ENCODE data around the gene ANP32A. TPM values are rescaled to one million over a fixed set of nuclear protein-coding genes. Genes with fewer than 3 reads are reported as not detected.
"Not testable (repeated sequence)": the region's sequence is repeated elsewhere in the genome, so short reads cannot be mapped to it uniquely, and the experiment has no call there.

ANP32A gene
- 201 TPM for polyA plus RNA-seq
- long read RNA-seq, donor 1, transcript ANP32A-203 (7 exons, 2,440 nt): minor isoform, 22 of 52 reads
- long read RNA-seq, donor 1, transcript ANP32A-208 (3 exons, 707 nt): major isoform, 27 of 52 reads
- long read RNA-seq, donor 1, partial matches to known transcripts: 0 of 52 reads
- long read RNA-seq, donor 1, other reads (novel, unspliced or antisense): 0 of 52 reads
- long read RNA-seq, donor 2, transcript ANP32A-207 (2 exons, 2,015 nt): minor isoform, 5 of 134 reads
- long read RNA-seq, donor 2, transcript ANP32A-208 (3 exons, 707 nt): minor isoform, 36 of 134 reads
- long read RNA-seq, donor 2, transcript ANP32A-203 (7 exons, 2,440 nt): major isoform, 69 of 134 reads
- long read RNA-seq, donor 2, partial matches to known transcripts: 18 of 134 reads
- long read RNA-seq, donor 2, other reads (novel, unspliced or antisense): 6 of 134 reads
- long read RNA-seq, donor 3: 0 reads
- long read RNA-seq, donor 4, transcript ANP32A-208 (3 exons, 707 nt): major isoform, 7 of 14 reads
- long read RNA-seq, donor 4, transcript ANP32A-203 (7 exons, 2,440 nt): major isoform, 7 of 14 reads
- long read RNA-seq, donor 4, partial matches to known transcripts: 0 of 14 reads
- long read RNA-seq, donor 4, other reads (novel, unspliced or antisense): 0 of 14 reads
- long read RNA-seq, donor 5, transcript ANP32A-208 (3 exons, 707 nt): minor isoform, 16 of 48 reads
- long read RNA-seq, donor 5, transcript ANP32A-203 (7 exons, 2,440 nt): major isoform, 32 of 48 reads
- long read RNA-seq, donor 5, partial matches to known transcripts: 0 of 48 reads
- long read RNA-seq, donor 5, other reads (novel, unspliced or antisense): 0 of 48 reads
- long read RNA-seq, donor 6, transcript ANP32A-208 (3 exons, 707 nt): minor isoform, 30 of 125 reads
- long read RNA-seq, donor 6, transcript ANP32A-203 (7 exons, 2,440 nt): major isoform, 56 of 125 reads
- long read RNA-seq, donor 6, partial matches to known transcripts: 37 of 125 reads
- long read RNA-seq, donor 6, other reads (novel, unspliced or antisense): 0 of 125 reads
- long read RNA-seq, donor 7, transcript ANP32A-208 (3 exons, 707 nt): minor isoform, 13 of 39 reads
- long read RNA-seq, donor 7, transcript ANP32A-203 (7 exons, 2,440 nt): major isoform, 20 of 39 reads
- long read RNA-seq, donor 7, partial matches to known transcripts: 5 of 39 reads
- long read RNA-seq, donor 7, other reads (novel, unspliced or antisense): 0 of 39 reads
- long read RNA-seq, donor 8, transcript ANP32A-208 (3 exons, 707 nt): minor isoform, 46 of 199 reads
- long read RNA-seq, donor 8, transcript ANP32A-203 (7 exons, 2,440 nt): major isoform, 80 of 199 reads
- long read RNA-seq, donor 8, partial matches to known transcripts: 60 of 199 reads
- long read RNA-seq, donor 8, other reads (novel, unspliced or antisense): 8 of 199 reads
- long read RNA-seq, donor 9, transcript ANP32A-203 (7 exons, 2,440 nt): major isoform, 48 of 124 reads
- long read RNA-seq, donor 9, transcript ANP32A-208 (3 exons, 707 nt): minor isoform, 35 of 124 reads
- long read RNA-seq, donor 9, partial matches to known transcripts: 34 of 124 reads
- long read RNA-seq, donor 9, other reads (novel, unspliced or antisense): 0 of 124 reads
- long read RNA-seq, donor 10, transcript ANP32A-203 (7 exons, 2,440 nt): major isoform, 75 of 133 reads
- long read RNA-seq, donor 10, transcript ANP32A-208 (3 exons, 707 nt): minor isoform, 14 of 133 reads
- long read RNA-seq, donor 10, partial matches to known transcripts: 41 of 133 reads
- long read RNA-seq, donor 10, other reads (novel, unspliced or antisense): 0 of 133 reads
- long read RNA-seq, donor 11, transcript ANP32A-208 (3 exons, 707 nt): minor isoform, 11 of 80 reads
- long read RNA-seq, donor 11, transcript ANP32A-203 (7 exons, 2,440 nt): major isoform, 49 of 80 reads
- long read RNA-seq, donor 11, partial matches to known transcripts: 17 of 80 reads
- long read RNA-seq, donor 11, other reads (novel, unspliced or antisense): 0 of 80 reads

GRCh38 chr15:68820295-68821189, at the start of gene ANP32A:
TSS of gene ANP32A (minus strand) at chr15:68820895. CDS start at chr15:68820751, 144 bp downstream.
- Histone ChIP-seq H3K27ac (ENCODE audit: low read length) (peak within 1 kb of the TSS; percentile 97), H3K36me3 (ENCODE audit: control insufficient read depth, insufficient read depth, low read length) (no peaks in the 10 kb centered on the region), H3K4me3 (ENCODE audit: low read length) (peak within 1 kb of the TSS; percentile 89), H3K4me1 (ENCODE audit: control insufficient read depth, insufficient read depth, low read length) (peaks cover 13% of the 10 kb centered on the region), H3K27me3 (ENCODE audit: control insufficient read depth, insufficient read depth, low read length) (no peaks in the 10 kb centered on the region), H3K9me3 (ENCODE audit: control insufficient read depth, low read depth, low read length) (no peaks in the 10 kb centered on the region)
- DNase-seq: peak; percentile 94 to 98
- no CpG with 5 or more reads among the region's 81 CpGs for WGBS (ENCODE audit: insufficient coverage, low lambda C conversion rate)

GRCh38 chr15:68868296-68868695, 47.6 kb upstream of the ANP32A start:
- WGBS (ENCODE audit: insufficient coverage, low lambda C conversion rate): no CpG with 5 or more reads among the region's 2 CpGs
- peaks cover 11% of the 10 kb centered on the region for H3K27me3 ChIP-seq (ENCODE audit: control insufficient read depth, insufficient read depth, low read length)
- no peaks in the 10 kb centered on the region for H3K9me3 ChIP-seq (ENCODE audit: control insufficient read depth, low read depth, low read length)
- H3K36me3 ChIP-seq (ENCODE audit: control insufficient read depth, insufficient read depth, low read length): no peaks in the 10 kb centered on the region
- H3K4me3 ChIP-seq (ENCODE audit: low read length): no peak overlapping the region
- DNase-seq: no peak
- no peak overlapping the region for H3K27ac ChIP-seq (ENCODE audit: low read length)
- H3K4me1 ChIP-seq (ENCODE audit: control insufficient read depth, insufficient read depth, low read length): no peaks in the 10 kb centered on the region

- peaks cover 13% of the 10 kb centered on the region for H3K9me3 ChIP-seq (ENCODE audit: control insufficient read depth, low read depth, low read length)
- H3K27ac ChIP-seq (ENCODE audit: low read length): no peak overlapping the region
- H3K4me3 ChIP-seq (ENCODE audit: low read length): no peak overlapping the region
- DNase-seq: no peak
- H3K36me3 ChIP-seq (ENCODE audit: control insufficient read depth, insufficient read depth, low read length): no peaks in the 10 kb centered on the region
- H3K4me1 ChIP-seq (ENCODE audit: control insufficient read depth, insufficient read depth, low read length): no peaks in the 10 kb centered on the region
- no peaks in the 10 kb centered on the region for H3K27me3 ChIP-seq (ENCODE audit: control insufficient read depth, insufficient read depth, low read length)
Measured at GRCh38 chr15:68862415-68862814, 41.7 kb upstream of the ANP32A start.

GRCh38 chr15:68858666-68859065, 38.0 kb upstream of the ANP32A start:
- peaks cover 19% of the 10 kb centered on the region for H3K9me3 ChIP-seq (ENCODE audit: control insufficient read depth, low read depth, low read length)
- not testable (repeated sequence) for H3K4me3 ChIP-seq (ENCODE audit: low read length); H3K27me3 ChIP-seq (ENCODE audit: control insufficient read depth, insufficient read depth, low read length); H3K4me1 ChIP-seq (ENCODE audit: control insufficient read depth, insufficient read depth, low read length); DNase-seq; H3K27ac ChIP-seq (ENCODE audit: low read length); H3K36me3 ChIP-seq (ENCODE audit: control insufficient read depth, insufficient read depth, low read length)
- no CpG with 5 or more reads among the region's 4 CpGs for WGBS (ENCODE audit: insufficient coverage, low lambda C conversion rate)

GRCh38 chr15:68857443-68857842, 36.7 kb upstream of the ANP32A start:
- H3K27ac ChIP-seq (ENCODE audit: low read length); H3K27me3 ChIP-seq (ENCODE audit: control insufficient read depth, insufficient read depth, low read length); DNase-seq; H3K36me3 ChIP-seq (ENCODE audit: control insufficient read depth, insufficient read depth, low read length); H3K4me3 ChIP-seq (ENCODE audit: low read length); H3K4me1 ChIP-seq (ENCODE audit: control insufficient read depth, insufficient read depth, low read length): not testable (repeated sequence)
- peaks cover 19% of the 10 kb centered on the region for H3K9me3 ChIP-seq (ENCODE audit: control insufficient read depth, low read depth, low read length)
- 90% methylated on average over 2 of the region's 5 CpGs for WGBS (ENCODE audit: insufficient coverage, low lambda C conversion rate)

GRCh38 chr15:68852461-68852860, 31.8 kb upstream of the ANP32A start:
- H3K4me1 ChIP-seq (ENCODE audit: control insufficient read depth, insufficient read depth, low read length): no peaks in the 10 kb centered on the region
- no peaks in the 10 kb centered on the region for H3K36me3 ChIP-seq (ENCODE audit: control insufficient read depth, insufficient read depth, low read length)
- DNase-seq: no peak
- no peak overlapping the region for H3K27ac ChIP-seq (ENCODE audit: low read length)
- no peak overlapping the region for H3K4me3 ChIP-seq (ENCODE audit: low read length)
- H3K27me3 ChIP-seq (ENCODE audit: control insufficient read depth, insufficient read depth, low read length): peaks cover 3% of the 10 kb centered on the region
- peaks cover 6% of the 10 kb centered on the region for H3K9me3 ChIP-seq (ENCODE audit: control insufficient read depth, low read depth, low read length)
- no CpG with 5 or more reads among the region's 7 CpGs for WGBS (ENCODE audit: insufficient coverage, low lambda C conversion rate)

GRCh38 chr15:68851971-68852370, 31.3 kb upstream of the ANP32A start:
- DNase-seq: no peak
- Histone ChIP-seq H3K27ac (ENCODE audit: low read length) (no peak overlapping the region), H3K4me1 (ENCODE audit: control insufficient read depth, insufficient read depth, low read length) (no peaks in the 10 kb centered on the region), H3K27me3 (ENCODE audit: control insufficient read depth, insufficient read depth, low read length) (peaks cover 3% of the 10 kb centered on the region), H3K9me3 (ENCODE audit: control insufficient read depth, low read depth, low read length) (peaks cover 1% of the 10 kb centered on the region), H3K36me3 (ENCODE audit: control insufficient read depth, insufficient read depth, low read length) (no peaks in the 10 kb centered on the region), H3K4me3 (ENCODE audit: low read length) (no peak overlapping the region)
- no CpG with 5 or more reads among the region's 2 CpGs for WGBS (ENCODE audit: insufficient coverage, low lambda C conversion rate)

GRCh38 chr15:68849497-68849896, 28.8 kb upstream of the ANP32A start:
- H3K36me3 ChIP-seq (ENCODE audit: control insufficient read depth, insufficient read depth, low read length): no peaks in the 10 kb centered on the region
- no peaks in the 10 kb centered on the region for H3K4me1 ChIP-seq (ENCODE audit: control insufficient read depth, insufficient read depth, low read length)
- no peak overlapping the region for H3K27ac ChIP-seq (ENCODE audit: low read length)
- no peak for DNase-seq
- no CpG with 5 or more reads among the region's 2 CpGs for whole genome bisulfite sequencing (ENCODE audit: insufficient coverage, low lambda C conversion rate)
- peaks cover 17% of the 10 kb centered on the region for H3K27me3 ChIP-seq (ENCODE audit: control insufficient read depth, insufficient read depth, low read length)
- H3K4me3 ChIP-seq (ENCODE audit: low read length): no peak overlapping the region
- H3K9me3 ChIP-seq (ENCODE audit: control insufficient read depth, low read depth, low read length): no peaks in the 10 kb centered on the region

All from large intestine (tissue), 12 donors.